IgD-negative memory B cell (primary cell): ENCODE measurements around the gene PRMT7. TPM values are rescaled to one million over a fixed set of nuclear protein-coding genes. Genes with fewer than 3 reads are reported as not detected.

Source experiments
- H3K27ac Mint-ChIP-seq, 3 donors: one replicate each; pipeline ENCODE4 v1.8.0; 2020 to 2022; ENCODE audit warnings: mild to moderate bottlenecking in 3 of 3, mixed read lengths in 3 of 3, moderate library complexity in 1 of 3
- H3K27me3 Mint-ChIP-seq: one replicate; pipeline ENCODE4 v1.8.0; 2021; ENCODE audit warnings: mixed read lengths
- H3K36me3 Mint-ChIP-seq: one replicate; pipeline ENCODE4 v1.8.0; 2020; ENCODE audit warnings: mild to moderate bottlenecking, mixed read lengths
- H3K4me1 Mint-ChIP-seq, 3 donors: one replicate each; pipeline ENCODE4 v1.8.0; 2020 to 2022; ENCODE audit warnings: mixed read lengths in 3 of 3, mild to moderate bottlenecking in 1 of 3
- H3K4me3 Mint-ChIP-seq, 4 donors: one replicate each; pipeline ENCODE4 v1.8.0; 2020 to 2022; ENCODE audit warnings: mild to moderate bottlenecking in 4 of 4, mixed read lengths in 4 of 4, moderate library complexity in 3 of 4
- H3K9me3 Mint-ChIP-seq, 3 donors: one replicate each; pipeline ENCODE4 v1.8.0; 2020 to 2021; ENCODE audit warnings: mixed read lengths in 3 of 3, mild to moderate bottlenecking in 1 of 3
- polyA plus RNA-seq: library from polyadenylated mRNA; unstranded; fragments of 300-500 nt; fragmentation: Illumina TruSeq; gene quantifications from one replicate; pipeline ENCODE4 v1.2.3, GENCODE V29; 2021

The PRMT7 gene, protein sequence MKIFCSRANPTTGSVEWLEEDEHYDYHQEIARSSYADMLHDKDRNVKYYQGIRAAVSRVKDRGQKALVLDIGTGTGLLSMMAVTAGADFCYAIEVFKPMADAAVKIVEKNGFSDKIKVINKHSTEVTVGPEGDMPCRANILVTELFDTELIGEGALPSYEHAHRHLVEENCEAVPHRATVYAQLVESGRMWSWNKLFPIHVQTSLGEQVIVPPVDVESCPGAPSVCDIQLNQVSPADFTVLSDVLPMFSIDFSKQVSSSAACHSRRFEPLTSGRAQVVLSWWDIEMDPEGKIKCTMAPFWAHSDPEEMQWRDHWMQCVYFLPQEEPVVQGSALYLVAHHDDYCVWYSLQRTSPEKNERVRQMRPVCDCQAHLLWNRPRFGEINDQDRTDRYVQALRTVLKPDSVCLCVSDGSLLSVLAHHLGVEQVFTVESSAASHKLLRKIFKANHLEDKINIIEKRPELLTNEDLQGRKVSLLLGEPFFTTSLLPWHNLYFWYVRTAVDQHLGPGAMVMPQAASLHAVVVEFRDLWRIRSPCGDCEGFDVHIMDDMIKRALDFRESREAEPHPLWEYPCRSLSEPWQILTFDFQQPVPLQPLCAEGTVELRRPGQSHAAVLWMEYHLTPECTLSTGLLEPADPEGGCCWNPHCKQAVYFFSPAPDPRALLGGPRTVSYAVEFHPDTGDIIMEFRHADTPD
- polyA plus RNA-seq = 22.8 TPM

DNA sequence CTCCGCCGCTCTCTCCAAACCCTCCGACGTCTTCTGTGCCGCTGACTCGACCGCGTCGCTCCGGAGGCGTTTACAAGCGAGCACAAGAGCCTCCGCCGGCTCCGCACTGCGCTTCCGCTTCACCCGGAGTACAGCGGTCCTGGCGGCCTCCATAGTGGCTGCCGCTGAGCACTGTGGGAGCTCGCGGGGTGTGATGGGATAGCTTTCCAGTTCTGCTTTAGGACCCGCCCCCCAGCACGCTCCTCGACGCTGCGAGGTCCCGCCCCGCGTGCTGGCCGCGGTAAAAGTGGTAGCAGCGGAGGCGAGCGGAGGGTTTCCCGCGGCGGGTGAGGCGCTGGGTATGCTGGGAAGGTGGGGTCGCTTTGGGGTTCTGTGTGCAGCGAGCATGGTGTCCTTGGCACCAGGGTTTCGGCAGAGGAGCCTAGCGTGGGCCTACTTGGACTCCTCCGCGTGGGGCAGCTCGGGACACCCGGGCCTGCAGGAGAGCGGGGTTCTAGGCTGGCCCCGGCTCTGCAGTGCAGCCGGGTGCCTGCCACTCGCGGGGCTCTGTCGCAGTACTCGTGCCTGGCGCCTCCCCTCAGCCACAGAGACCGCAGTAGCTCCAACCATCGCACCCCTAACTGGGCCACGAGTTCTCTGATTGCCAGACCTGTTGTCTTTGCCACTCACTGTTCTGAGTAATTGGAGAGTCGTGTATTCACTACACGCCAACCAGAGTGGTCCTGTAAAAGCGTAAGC lies at the start of gene PRMT7, which contains the start of gene SLC7A6OS:
Gene PRMT7 (plus strand): TSS at position 246 of the 738 bp plus-strand sequence. CDS start 4,961 bp downstream, outside the sequence.
Gene SLC7A6OS (minus strand): TSS at position 173 of the 738 bp plus-strand sequence. CDS start 20 bp downstream, at position 153.
- H3K9me3 Mint-ChIP-seq = no peaks in the 10 kb centered on the region
- H3K27me3 Mint-ChIP-seq = no peaks in the 10 kb centered on the region
- peaks cover 26 to 31% (median 30%) of the 10 kb centered on the region in 3 donors for H3K4me1 Mint-ChIP-seq
- peak within 1 kb of the TSS; percentile 57 to 99 (median 95) for H3K27ac Mint-ChIP-seq
- peak within 1 kb of the TSS; percentile 94 to 99 (median 98) for H3K4me3 Mint-ChIP-seq
- no peaks in the 10 kb centered on the region for H3K36me3 Mint-ChIP-seq

DNA sequence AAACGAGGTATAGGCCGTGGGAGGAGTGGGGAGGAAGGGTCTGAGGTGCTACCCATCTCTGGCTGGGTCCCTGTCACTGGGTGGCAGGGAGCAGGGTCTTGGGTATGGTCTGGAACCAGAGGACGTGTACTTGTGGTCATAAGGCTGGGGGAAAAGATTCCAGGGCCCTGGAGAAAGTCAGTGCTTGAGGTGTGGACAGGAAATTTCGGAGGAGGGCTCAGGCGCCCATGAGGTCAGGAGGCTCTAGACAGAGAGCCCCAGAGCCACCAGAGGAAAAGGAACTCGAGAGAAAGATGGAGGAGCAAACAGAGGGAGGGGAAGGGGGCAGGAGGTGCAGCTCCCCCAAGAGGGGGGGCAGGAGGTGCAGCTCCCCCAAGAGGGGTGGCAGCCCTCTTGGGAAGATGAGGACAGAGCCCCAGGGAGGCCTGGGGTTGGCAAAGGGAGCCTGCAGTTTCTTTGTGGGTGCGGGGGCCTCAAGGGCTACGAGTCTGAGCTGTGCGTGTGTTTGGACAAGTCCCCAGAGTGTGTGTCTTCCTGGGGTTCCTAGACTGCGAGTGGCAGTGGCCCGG lies 47.2 kb upstream of the PRMT7 start:
- Mint-ChIP-seq H3K4me3 (peak overlapping the region; percentile 90 to 99 (median 95)), H3K27ac (peak overlapping the region; percentile 96 to 98 (median 97)), H3K27me3 (no peaks in the 10 kb centered on the region), H3K9me3 (no peaks in the 10 kb centered on the region), H3K36me3 (peaks cover 2% of the 10 kb centered on the region), H3K4me1 (peaks cover 21 to 34% (median 30%) of the 10 kb centered on the region in 3 donors)

DNA sequence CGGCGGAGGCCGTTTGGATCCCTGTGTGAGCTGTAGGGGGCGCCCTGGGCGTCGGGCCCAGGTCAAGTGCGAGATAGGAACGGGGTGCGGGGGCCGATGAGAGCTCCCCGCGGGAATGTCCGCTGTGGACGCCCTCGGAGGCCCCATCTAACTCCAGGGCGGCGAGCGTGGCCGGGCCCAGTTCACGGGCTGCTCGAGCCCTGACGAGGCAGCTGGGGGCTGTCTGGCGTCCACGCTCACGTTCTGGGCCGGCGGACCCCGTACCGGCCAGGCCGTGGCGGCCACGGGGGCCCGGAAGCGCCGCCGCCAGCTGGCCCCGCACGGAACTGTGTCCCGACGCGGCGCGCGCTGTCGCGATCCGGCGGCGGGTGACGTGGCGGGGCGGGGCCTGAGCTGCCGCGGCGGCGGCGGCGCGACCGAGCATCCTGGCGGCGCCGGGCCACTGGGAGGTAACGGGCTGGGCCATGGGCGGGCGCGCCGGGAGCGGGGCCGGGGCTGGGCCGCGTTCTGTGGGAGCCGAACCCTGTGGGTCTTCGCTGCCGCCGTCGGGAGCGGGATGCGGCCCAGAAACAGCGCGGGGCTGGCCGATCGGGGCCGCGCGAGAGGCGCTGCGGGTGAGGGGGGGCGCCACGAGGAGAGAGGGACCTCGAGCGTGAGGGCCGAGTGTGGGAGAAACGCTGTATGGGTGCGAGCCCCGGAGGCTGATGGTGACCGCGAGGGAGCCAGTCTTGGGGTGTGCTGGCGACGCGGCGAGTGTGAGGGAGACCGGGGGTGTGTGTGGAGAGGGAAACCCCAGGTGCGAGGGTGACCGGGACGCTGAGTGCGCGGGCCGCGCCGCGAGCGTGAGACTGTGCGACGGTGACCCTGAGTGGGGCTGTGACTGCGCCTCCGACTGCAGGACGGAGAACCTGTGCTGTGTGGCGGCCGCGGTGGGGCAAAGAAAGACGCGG lies 46.4 kb upstream of the PRMT7 start, which contains the start of gene SLC7A6:
Gene SLC7A6 (plus strand): TSS at position 399 of the 950 bp plus-strand sequence. CDS start 10,201 bp downstream, outside the sequence.
- Mint-ChIP-seq H3K9me3 (no peaks in the 10 kb centered on the region), H3K4me3 (peak within 1 kb of the TSS; percentile 94 to 99 (median 98)), H3K36me3 (peaks cover 2% of the 10 kb centered on the region), H3K27ac (peak within 1 kb of the TSS; percentile 96 to 98 (median 97)), H3K4me1 (peaks cover 27 to 36% (median 35%) of the 10 kb centered on the region in 3 donors), H3K27me3 (no peaks in the 10 kb centered on the region)

DNA sequence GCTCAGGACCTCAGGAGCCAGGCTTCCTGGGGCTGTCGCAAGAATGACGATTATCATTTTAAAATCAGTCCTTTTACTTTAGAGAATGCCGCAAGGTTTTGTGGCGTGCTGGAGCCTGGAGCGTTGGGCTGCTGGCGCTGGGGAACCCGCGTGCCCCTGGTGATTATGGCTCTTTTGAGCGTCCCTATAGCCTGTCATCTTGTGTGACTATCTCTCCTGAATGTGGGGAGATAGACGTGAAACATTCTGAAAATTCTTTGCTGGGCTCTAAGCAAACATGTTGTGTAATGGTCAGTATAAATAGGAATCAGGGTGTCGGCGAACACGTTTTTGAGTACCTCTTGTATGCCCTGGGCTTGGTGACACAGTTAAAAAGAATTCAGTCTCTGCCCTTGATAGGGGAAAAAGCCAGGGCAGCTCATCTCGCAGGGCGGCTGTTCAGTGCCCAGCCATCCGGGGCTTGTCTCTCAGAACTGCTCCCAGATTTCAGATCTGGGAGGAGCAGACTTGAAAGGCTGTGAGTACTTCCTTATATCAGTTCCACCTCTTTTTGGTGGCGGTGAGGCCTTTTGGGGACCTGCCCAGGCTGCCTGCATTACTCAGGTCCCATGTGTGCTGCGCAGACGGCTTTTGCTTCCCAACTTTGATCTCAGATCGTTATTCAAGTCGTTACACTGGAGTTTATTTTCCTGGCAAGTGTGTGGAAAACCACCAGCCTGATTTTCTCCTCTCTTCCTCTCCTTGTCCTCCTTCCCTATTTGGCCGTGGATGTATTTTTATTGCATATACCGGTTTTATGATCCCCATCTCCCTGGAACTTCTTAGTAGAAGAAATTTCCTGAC lies 45.5 kb upstream of the PRMT7 start:
- peak overlapping the region; percentile 94 to 99 (median 98) for H3K4me3 Mint-ChIP-seq
- no peaks in the 10 kb centered on the region for H3K9me3 Mint-ChIP-seq
- peaks cover 28 to 41% (median 37%) of the 10 kb centered on the region in 3 donors for H3K4me1 Mint-ChIP-seq
- peak overlapping the region; percentile 96 to 98 (median 97) for H3K27ac Mint-ChIP-seq
- no peaks in the 10 kb centered on the region for H3K27me3 Mint-ChIP-seq
- no peaks in the 10 kb centered on the region for H3K36me3 Mint-ChIP-seq

DNA sequence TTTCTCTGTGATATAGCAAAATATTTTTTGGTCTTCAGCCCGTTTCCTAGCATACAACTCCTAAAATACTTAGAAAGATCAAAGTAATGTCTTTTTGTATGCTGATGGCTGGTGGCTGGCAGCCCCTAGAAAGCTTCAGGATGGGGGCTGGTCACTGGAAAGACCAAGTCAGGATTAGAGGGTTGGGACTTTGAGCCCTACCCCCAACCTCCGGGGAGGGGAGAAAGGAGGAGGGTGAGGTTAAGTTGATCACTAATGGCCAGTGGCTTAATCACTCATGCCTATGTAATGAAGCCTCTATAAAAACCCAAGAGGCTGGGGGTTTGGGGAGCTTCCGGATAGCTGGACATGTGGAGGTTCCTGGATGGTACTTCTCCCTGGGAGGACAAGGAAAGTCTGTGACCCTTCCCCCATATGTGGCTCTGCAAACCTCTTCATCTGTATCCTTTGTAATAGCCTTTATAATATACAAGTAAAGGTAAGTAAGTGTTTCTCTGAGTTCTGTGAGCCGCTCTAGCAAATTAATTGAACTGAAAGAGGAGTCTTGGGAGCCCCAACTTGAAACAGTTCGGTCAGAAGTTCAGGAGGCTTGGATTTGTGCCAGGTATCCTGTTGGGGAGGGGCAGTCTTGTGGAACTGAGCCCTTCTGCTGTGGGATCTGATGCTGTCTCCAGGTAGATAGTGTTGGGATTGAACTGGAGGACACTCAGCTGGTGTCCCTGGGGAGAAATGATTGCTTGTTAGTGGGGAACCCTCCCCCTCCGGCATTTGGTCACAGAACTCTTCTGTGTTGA lies 43.0 kb upstream of the PRMT7 start:
- Mint-ChIP-seq H3K9me3 (no peaks in the 10 kb centered on the region), H3K27me3 (no peaks in the 10 kb centered on the region), H3K27ac (peak overlapping the region in 2 of 3 donors; percentile 47 to 85), H3K4me1 (peaks cover 35 to 43% (median 42%) of the 10 kb centered on the region in 3 donors), H3K4me3 (peak overlapping the region in 1 of 4 donors; percentile 35), H3K36me3 (peaks cover 1% of the 10 kb centered on the region)

DNA sequence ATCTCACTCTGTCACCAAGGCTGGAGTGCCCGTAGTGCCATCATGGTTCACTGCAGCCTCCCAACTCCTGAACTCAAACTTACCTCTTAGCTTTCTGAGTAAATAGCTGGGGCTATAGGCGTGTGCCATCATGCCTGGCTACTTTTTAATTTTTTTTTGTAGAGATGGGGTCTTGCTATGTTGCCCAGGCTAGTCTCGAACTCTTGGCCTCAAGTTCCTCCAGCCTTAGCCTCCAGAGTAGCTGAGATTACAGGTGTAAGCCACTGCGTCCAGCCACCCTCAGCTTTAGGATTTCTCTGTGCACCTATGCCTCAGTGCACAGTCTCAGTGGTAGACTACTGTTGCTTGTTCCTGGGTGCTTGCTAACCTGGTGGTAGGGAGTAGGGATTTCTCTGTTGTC lies 41.0 kb upstream of the PRMT7 start:
- Mint-ChIP-seq H3K27ac (peak overlapping the region; percentile 63 to 90 (median 79)), H3K4me1 (peaks cover 49 to 56% (median 53%) of the 10 kb centered on the region in 3 donors), H3K9me3 (no peaks in the 10 kb centered on the region), H3K36me3 (peaks cover 1% of the 10 kb centered on the region), H3K27me3 (no peaks in the 10 kb centered on the region), H3K4me3 (no peak overlapping the region)

DNA sequence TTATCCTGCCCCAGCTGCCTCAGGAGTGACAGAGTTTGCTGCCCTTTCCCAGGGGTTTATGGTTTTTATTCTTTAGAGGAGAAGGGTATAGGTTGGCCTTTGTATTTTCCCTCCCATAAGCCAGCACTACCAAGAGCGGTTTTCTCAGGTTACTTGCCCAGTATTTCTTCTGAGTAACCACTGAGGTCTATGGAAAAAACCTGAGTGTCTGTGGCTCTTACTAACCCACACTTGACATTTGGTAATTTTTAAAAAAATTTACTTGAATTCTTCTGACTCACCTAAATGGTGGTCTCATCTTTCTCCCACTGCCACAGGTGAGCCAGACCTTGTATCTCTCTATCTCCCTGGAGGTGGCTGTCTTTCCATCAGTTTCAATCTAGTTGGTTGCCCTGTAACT lies 40.5 kb upstream of the PRMT7 start:
- Mint-ChIP-seq H3K27me3 (no peaks in the 10 kb centered on the region), H3K36me3 (peaks cover 4% of the 10 kb centered on the region), H3K9me3 (no peaks in the 10 kb centered on the region), H3K4me1 (peaks cover 47 to 53% (median 52%) of the 10 kb centered on the region in 3 donors), H3K27ac (peak overlapping the region in 2 of 3 donors; percentile 43 to 90), H3K4me3 (peak overlapping the region in 1 of 4 donors; percentile 42)

DNA sequence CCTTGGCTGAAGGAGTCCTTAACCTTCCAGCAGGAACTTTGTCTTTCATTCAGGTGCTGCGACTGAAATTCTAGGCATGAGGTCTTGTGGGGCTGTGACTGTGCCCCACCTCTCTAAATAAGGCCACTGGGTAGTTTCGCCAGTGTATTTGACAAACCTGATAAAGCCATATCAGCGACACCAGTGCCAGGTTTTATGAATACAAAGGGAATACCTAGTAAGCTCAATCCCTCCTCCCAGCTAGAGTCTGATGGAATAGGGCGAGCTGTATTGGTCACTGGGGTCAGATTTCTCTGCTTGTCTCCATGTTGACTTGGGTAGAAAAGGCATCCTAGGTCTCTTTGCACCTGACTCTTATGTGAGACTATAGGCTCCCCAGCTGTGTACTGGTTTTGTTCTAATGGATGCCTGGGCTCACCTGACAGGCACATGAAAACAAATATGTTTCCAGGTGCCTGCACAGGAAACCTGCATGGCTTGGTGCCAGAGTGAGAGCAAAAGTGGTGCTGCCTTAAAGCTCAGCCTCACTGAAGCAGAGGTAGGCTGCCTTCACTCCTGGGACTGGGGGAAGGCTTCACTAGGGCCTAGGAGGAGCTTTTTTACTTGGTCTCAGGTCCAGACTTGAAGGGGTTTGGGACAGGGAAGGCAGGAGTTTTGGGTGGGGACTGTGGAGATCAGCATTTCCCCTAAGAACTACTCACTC lies 38.2 kb upstream of the PRMT7 start:
- Mint-ChIP-seq H3K27me3 (no peaks in the 10 kb centered on the region), H3K36me3 (peaks cover 9% of the 10 kb centered on the region), H3K9me3 (no peaks in the 10 kb centered on the region), H3K4me3 (peak overlapping the region; percentile 4 to 85 (median 70)), H3K27ac (peak overlapping the region; percentile 67 to 76 (median 73)), H3K4me1 (peaks cover 49 to 55% (median 53%) of the 10 kb centered on the region in 3 donors)

DNA sequence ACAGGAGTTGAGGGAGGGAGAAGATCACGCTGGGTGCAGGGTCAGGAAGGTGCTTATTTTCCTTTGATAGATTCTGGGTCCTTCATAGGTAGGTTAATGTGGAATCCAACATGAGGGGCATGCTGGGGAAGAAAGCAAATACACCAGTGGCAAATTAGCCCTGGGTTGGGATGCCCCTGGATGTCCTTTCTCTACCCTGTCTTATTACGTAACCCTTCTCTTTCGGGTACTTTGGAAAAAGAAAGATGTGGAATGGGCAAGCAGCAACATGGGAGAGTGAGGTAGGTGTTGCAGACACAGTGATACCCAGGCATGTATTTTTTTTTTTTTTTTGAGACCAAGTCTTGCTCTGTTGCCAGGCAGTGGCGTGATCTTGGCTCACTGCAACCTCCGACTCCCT lies 37.4 kb upstream of the PRMT7 start:
- Mint-ChIP-seq H3K36me3 (peaks cover 9% of the 10 kb centered on the region), H3K4me3 (peak overlapping the region in 3 of 4 donors; percentile 68 to 85 (median 72))

DNA sequence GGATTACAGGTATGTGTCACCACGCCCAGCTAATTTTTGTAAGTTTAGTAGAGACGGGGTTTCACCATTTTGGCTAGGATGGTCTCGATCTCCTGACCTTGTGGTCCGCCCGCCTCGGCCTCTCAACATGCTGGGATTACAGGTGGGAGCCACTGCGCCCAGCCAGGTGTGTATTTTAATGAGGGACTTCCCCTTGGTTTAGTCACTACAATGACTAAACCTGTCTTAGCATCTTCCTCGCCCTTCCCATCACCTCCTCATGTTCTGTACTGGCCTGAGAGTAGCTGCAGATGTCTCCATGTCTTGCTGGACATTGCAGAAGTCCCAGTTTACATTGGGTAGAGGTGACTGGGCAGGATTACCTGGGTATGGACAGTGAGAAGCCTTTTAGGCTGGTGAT lies 36.9 kb upstream of the PRMT7 start:
- Mint-ChIP-seq H3K36me3 (peaks cover 9% of the 10 kb centered on the region), H3K27ac (peak overlapping the region; percentile 23 to 76 (median 55)), H3K27me3 (no peaks in the 10 kb centered on the region), H3K4me1 (peaks cover 45 to 49% (median 47%) of the 10 kb centered on the region in 3 donors), H3K4me3 (peak overlapping the region in 2 of 4 donors; percentile 12 to 83), H3K9me3 (no peaks in the 10 kb centered on the region)

More for the DNA sequence above, 37.4 kb upstream of the PRMT7 start:
- H3K9me3 Mint-ChIP-seq = no peaks in the 10 kb centered on the region
- no peaks in the 10 kb centered on the region for H3K27me3 Mint-ChIP-seq
- peaks cover 45 to 50% (median 48%) of the 10 kb centered on the region in 3 donors for H3K4me1 Mint-ChIP-seq
- H3K27ac Mint-ChIP-seq = peak overlapping the region; percentile 55 to 76 (median 67)

DNA sequence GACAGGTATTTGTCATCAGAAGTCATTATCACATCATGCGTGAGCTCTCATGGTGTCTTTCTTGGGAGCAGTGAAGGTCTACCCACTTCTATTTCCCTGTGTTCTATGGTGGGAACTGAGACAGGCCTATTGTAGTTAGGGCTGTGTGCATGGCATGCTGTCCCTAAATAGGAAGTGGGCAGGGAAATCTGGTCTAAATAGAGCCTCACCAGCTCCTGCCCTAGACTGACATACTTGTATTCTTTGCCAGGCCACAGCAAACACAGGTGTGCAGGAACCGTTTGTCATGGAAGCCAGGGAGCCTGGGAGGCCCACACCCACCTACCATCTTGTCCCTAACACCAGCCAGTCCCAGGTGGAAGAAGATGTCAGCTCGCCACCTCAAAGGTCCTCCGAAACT lies 36.4 kb upstream of the PRMT7 start:
- peak overlapping the region in 2 of 4 donors; percentile 67 to 83 for H3K4me3 Mint-ChIP-seq

More for the DNA sequence above, 36.4 kb upstream of the PRMT7 start:
- Mint-ChIP-seq H3K27ac (peak overlapping the region; percentile 23 to 76 (median 55)), H3K36me3 (peaks cover 10% of the 10 kb centered on the region), H3K27me3 (no peaks in the 10 kb centered on the region), H3K4me1 (peaks cover 44% of the 10 kb centered on the region in 3 donors), H3K9me3 (no peaks in the 10 kb centered on the region)
